Bronchial epithelial cell (primary cell): Measurements from ENCODE around the gene TMEM213. TPM values are rescaled to one million over a fixed set of nuclear protein-coding genes. Genes with fewer than 3 reads are reported as not detected.

ENCODE experiments used
- DNase-seq: peaks from one replicate; pipeline ENCODE4 v3.0.0-alpha.2; 2010; ENCODE audit warnings: low read depth
- FAIRE-seq: peaks from 2 replicates; lab custom pipeline; 2011; peaks lifted over from hg19 to GRCh38; lab: Jason Lieb, UNC
- H3K27me3 ChIP-seq: 2 replicates; pipeline ENCODE4 v1.5.1; 2011; ENCODE audit warnings: low read length; ENCODE audit not compliant: control insufficient read depth, insufficient read depth
- H3K36me3 ChIP-seq: 2 replicates; pipeline ENCODE4 v1.5.1; 2011; ENCODE audit warnings: low read length; ENCODE audit not compliant: control insufficient read depth, insufficient read depth
- H3K4me3 ChIP-seq: 2 replicates; pipeline ENCODE4 v1.5.1; 2011; ENCODE audit warnings: mild to moderate bottlenecking, low read depth, low read length, control low read depth
- total RNA-seq: library from RNA; depleted of rRNA; stranded (reverse); fragments of >200 nt; gene quantifications from 2 replicates; pipeline ENCODE4 v1.2.1, GENCODE V29; 2014
- TF ChIP-seq, protein P1 (sequence below): IDR thresholded peaks from 2 replicates; pipeline ENCODE4 v1.5.1; 2011; ENCODE audit warnings: mild to moderate bottlenecking, moderate library complexity, low read length, control low read depth, inconsistent platforms; ENCODE audit not compliant: insufficient read depth, severe bottlenecking

TMEM213 gene
- total RNA-seq, 1 donor from 2014 or later, result not detected

GRCh38 chr7:138871814-138872090 lies 74.0 kb downstream of the TMEM213 start:
- no peaks in the 10 kb centered on the region for H3K36me3 ChIP-seq
- TF ChIP-seq, protein P1, sequence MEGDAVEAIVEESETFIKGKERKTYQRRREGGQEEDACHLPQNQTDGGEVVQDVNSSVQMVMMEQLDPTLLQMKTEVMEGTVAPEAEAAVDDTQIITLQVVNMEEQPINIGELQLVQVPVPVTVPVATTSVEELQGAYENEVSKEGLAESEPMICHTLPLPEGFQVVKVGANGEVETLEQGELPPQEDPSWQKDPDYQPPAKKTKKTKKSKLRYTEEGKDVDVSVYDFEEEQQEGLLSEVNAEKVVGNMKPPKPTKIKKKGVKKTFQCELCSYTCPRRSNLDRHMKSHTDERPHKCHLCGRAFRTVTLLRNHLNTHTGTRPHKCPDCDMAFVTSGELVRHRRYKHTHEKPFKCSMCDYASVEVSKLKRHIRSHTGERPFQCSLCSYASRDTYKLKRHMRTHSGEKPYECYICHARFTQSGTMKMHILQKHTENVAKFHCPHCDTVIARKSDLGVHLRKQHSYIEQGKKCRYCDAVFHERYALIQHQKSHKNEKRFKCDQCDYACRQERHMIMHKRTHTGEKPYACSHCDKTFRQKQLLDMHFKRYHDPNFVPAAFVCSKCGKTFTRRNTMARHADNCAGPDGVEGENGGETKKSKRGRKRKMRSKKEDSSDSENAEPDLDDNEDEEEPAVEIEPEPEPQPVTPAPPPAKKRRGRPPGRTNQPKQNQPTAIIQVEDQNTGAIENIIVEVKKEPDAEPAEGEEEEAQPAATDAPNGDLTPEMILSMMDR, result no peak
- no peak overlapping the region for H3K4me3 ChIP-seq
- no peaks in the 10 kb centered on the region for H3K27me3 ChIP-seq
- no peak for FAIRE-seq
- DNase-seq, result no peak

DNA sequence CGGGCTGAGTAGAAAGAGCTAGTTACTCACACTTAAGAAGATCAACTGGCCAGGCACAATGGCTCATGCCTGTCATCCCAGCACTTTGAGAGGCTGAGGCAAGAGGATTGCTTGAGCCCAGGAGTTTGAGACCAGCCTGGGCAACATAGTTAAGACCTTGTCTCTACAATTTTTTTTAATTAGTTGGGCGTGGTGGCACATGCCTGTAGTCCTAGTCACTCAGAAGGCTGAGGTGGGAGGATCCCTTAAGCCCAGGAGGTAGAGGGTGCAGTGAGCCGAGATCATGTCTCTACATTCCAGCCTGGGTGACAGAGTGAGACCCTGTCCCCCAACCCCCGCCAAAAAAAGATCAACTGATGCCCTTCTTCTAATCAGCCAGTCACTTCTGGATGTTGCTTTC lies 74.8 kb downstream of the TMEM213 start:
- no peak overlapping the region for H3K4me3 ChIP-seq
- DNase-seq (peak; percentile 77), FAIRE-seq (no peak)
- no peaks in the 10 kb centered on the region for H3K36me3 ChIP-seq
- H3K27me3 ChIP-seq, result no peaks in the 10 kb centered on the region
- TF ChIP-seq, protein P1, result no peak

DNA sequence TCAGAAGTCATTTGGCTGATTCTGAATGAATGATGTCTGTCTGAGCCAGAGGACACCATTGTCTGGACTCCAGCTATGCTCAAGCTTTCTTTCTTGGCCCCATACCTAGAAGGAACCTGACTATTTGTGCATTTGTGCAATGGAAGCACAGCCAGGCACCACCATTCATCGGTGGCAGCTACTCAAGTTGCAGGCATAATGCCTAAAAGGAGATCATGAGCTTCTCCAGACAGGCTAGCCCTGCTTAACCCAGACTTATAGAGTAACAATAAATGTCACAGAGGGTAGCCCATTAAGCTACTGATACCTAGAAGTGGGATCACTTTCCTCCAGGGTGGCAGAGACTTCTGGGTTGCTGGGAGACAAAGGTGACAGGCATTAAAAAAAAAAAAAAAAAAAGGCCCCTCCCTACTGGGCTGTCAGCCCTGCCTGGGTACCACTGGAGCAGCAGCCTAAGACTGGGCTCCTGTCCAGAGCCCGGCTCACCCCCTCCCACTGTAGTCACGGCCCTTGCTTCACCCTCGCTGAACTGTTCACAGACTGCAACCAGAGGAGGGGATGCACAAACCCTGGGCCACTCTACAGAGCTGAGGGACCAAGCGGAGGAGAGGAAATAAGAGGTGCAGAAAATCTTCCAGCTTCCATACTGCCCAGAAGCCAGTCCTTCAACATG lies 75.6 kb downstream of the TMEM213 start:
- Histone ChIP-seq H3K36me3 (no peaks in the 10 kb centered on the region), H3K27me3 (no peaks in the 10 kb centered on the region), H3K4me3 (no peak overlapping the region)
- DNase-seq (no peak), FAIRE-seq (no peak)
- TF ChIP-seq, protein P1, result no peak

- FAIRE-seq, result no peak
- TF ChIP-seq, protein P1, result no peak
- DNase-seq, result peak; percentile 96
- Histone ChIP-seq H3K27me3 (no peaks in the 10 kb centered on the region), H3K36me3 (no peaks in the 10 kb centered on the region), H3K4me3 (no peak overlapping the region)
Observed at GRCh38 chr7:138875794-138876193, 78.0 kb downstream of the TMEM213 start.

DNA sequence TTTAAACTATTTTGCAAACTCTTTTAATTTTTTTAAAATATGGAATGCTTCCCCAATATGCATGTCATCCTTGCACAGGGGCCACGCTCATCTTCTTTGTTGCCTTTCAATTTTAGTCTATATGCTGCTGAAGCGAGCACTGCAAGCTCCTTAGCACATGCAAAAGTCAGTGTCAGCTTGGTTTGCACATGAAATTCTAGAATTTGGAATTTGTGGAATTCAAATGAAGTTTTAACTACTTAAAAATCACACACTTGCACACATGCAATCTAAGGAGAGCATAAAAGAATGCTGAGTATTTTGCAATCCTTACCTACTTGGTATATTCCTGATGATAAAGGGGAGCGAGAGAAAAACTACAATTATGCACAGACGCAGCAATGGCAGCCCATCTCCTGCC lies 78.5 kb downstream of the TMEM213 start:
- no peak overlapping the region for H3K4me3 ChIP-seq
- no peaks in the 10 kb centered on the region for H3K36me3 ChIP-seq
- TF ChIP-seq, protein P1, result no peak
- no peak for DNase-seq
- no peaks in the 10 kb centered on the region for H3K27me3 ChIP-seq
- FAIRE-seq, result no peak

DNA sequence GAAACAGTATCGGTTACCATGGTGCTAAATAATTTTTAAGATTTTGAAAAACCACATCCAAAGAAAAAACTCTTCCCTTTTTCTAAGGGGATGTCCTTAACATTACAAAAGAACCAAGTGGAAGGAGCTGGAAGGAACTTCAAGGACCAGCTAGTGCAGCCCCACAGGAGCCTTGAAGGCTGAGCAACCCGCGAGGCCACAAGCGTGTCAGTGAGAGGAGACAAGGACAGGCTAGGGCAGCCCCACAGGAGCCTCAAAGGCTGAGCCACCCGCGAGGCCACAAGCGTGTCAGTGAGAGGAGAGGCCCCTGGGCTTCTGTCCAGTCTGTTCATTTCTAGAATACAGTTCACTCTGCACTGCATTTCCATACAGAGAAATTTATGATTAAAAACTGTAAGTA lies 80.3 kb downstream of the TMEM213 start:
- FAIRE-seq (no peak), DNase-seq (no peak)
- Histone ChIP-seq H3K36me3 (no peaks in the 10 kb centered on the region), H3K4me3 (no peak overlapping the region), H3K27me3 (no peaks in the 10 kb centered on the region)
- TF ChIP-seq, protein P1, result no peak
